ENCODE results near the gene FAM163B. TPM values are rescaled to one million over a fixed set of nuclear protein-coding genes. Genes with fewer than 3 reads are reported as not detected.

The FAM163B gene
- total and polyA plus RNA-seq, 9 of the 15 experiments (the other 6 are each of a cell fraction or from before 2014, with no cell fraction given): not detected

DNA sequence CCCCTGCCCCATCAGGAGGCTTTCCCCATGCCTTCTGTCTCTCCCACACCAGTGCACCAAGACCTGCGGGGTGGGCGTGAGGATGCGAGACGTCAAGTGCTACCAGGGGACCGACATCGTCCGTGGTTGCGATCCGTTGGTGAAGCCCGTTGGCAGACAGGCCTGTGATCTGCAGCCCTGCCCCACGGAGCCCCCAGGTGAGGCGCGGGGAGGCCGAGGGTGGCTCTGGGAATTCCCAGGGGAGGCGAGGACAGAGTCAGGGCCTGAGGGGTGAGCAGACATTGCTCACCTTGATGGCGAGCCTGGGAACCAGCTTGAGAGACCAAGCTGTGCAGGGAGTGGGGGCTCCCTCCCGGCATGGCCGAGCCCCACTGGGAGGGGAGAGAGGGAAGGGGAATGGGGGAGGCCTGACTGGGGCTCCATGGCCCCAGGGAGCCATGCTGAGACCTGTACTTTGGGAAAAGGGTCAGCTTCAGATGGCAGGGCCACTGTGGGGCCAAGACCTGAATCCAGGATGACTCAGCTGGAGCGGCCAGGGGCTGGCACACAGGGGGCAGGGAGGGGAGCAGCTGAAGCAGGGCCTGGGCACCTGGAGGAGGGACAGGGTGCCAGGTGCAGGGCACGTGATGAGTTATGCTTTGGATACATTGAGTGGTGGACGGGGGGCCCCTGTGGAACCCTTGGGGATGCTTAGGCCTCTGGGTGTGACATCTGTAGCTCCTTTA lies 35.2 kb downstream of the FAM163B start:
- FAIRE-seq (no peak), ATAC-seq (no peak), DNase-seq (ENCODE audit: extremely low read depth in 1 of 4, low spot score in 3 of 4) (no peak)
- H3K9ac ChIP-seq (ENCODE audit: insufficient read depth in 1 of 2, low read depth in 2 of 2, low read length in 2 of 2): no peak overlapping the region
- peaks cover 0 to 23% of the 10 kb centered on the region in 2 experiments; a peak in 2 of 5 replicates for H3K4me1 ChIP-seq (replicated peaks in 1 of 2; ENCODE audit: control insufficient read depth in 2 of 2, insufficient read depth in 2 of 2, low read length in 2 of 2)
- no peaks in the 10 kb centered on the region for H3K9me3 ChIP-seq (replicated peaks; ENCODE audit: control insufficient read depth, insufficient read depth, low read depth, low read length)
- TF ChIP-seq, protein P1, sequence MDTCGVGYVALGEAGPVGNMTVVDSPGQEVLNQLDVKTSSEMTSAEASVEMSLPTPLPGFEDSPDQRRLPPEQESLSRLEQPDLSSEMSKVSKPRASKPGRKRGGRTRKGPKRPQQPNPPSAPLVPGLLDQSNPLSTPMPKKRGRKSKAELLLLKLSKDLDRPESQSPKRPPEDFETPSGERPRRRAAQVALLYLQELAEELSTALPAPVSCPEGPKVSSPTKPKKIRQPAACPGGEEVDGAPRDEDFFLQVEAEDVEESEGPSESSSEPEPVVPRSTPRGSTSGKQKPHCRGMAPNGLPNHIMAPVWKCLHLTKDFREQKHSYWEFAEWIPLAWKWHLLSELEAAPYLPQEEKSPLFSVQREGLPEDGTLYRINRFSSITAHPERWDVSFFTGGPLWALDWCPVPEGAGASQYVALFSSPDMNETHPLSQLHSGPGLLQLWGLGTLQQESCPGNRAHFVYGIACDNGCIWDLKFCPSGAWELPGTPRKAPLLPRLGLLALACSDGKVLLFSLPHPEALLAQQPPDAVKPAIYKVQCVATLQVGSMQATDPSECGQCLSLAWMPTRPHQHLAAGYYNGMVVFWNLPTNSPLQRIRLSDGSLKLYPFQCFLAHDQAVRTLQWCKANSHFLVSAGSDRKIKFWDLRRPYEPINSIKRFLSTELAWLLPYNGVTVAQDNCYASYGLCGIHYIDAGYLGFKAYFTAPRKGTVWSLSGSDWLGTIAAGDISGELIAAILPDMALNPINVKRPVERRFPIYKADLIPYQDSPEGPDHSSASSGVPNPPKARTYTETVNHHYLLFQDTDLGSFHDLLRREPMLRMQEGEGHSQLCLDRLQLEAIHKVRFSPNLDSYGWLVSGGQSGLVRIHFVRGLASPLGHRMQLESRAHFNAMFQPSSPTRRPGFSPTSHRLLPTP (IDR thresholded peaks at IDR 0.05; ENCODE audit: borderline replicate concordance, extremely low read depth, insufficient read length): no peak
- TF ChIP-seq, protein P2, sequence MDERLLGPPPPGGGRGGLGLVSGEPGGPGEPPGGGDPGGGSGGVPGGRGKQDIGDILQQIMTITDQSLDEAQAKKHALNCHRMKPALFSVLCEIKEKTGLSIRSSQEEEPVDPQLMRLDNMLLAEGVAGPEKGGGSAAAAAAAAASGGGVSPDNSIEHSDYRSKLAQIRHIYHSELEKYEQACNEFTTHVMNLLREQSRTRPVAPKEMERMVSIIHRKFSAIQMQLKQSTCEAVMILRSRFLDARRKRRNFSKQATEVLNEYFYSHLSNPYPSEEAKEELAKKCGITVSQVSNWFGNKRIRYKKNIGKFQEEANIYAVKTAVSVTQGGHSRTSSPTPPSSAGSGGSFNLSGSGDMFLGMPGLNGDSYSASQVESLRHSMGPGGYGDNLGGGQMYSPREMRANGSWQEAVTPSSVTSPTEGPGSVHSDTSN (CRISPR knock-in tag; IDR thresholded peaks at IDR 0.05; ENCODE audit: low read depth): no peak
- TF ChIP-seq, protein P2 (tag; conservative IDR thresholded peaks at IDR 0.05; ENCODE audit: low read depth): no peak
- no peak for TF ChIP-seq CBFA2T2 (conservative IDR thresholded peaks at IDR 0.05)
- no peak for TF ChIP-seq DIDO1 (tag; IDR thresholded peaks at IDR 0.05; ENCODE audit: low read depth)
- H2AFZ ChIP-seq (ENCODE audit: low read depth, low read length): no peak overlapping the region
- BruUV-seq (replicated peaks): no TSS peak
- WGBS (ENCODE audit: insufficient coverage, low coverage, missing lambda C conversion rate): 2% methylated on average over 14 of the region's 21 CpGs
- H3K27ac ChIP-seq (ENCODE audit: extremely low read depth, low read depth, low read length): no peak overlapping the region
- H3K9me1 ChIP-seq (ENCODE audit: control insufficient read depth, insufficient read depth, low read length): no peaks in the 10 kb centered on the region
- H4K20me1 ChIP-seq (replicated peaks; ENCODE audit: control insufficient read depth, insufficient read depth, low read length): peaks cover 24% of the 10 kb centered on the region; the same call in 1 of the 2 replicates
- H3K4me2 ChIP-seq (ENCODE audit: insufficient read depth, low read length): no peak overlapping the region
- H3K36me3 ChIP-seq (ENCODE audit: control insufficient read depth, insufficient read depth, low read length): no peaks in the 10 kb centered on the region
- CTCF ChIA-PET (ENCODE audit: low intra/inter-chr PET ratio): no interaction called here
- no peaks in the 10 kb centered on the region for H3K79me2 ChIP-seq (ENCODE audit: control insufficient read depth, insufficient read depth, low read length)
- H3K27me3 ChIP-seq (ENCODE audit: control insufficient read depth in 2 of 2, insufficient read depth in 2 of 2, low read length in 2 of 2): peaks cover 24 to 86% of the 10 kb centered on the region in 2 experiments; a peak in 4 of 5 replicates
- no peak overlapping the region for H3K4me3 ChIP-seq
- POLR2A ChIA-PET: no interaction called here
- in situ Hi-C loops (cut with MboI) (no loop called here), intact Hi-C loops (cut with micrococcal nuclease) (no loop called here)

Measured in K562 (cell line).